Activated T-helper 1 cell treated with anti-CD3 and anti-CD28 coated beads, Interleukin-2, amount 50 U/mL, for 16 hours (primary cell): ENCODE results near the gene MRPL1.
"Not testable (repeated sequence)": the region's sequence is repeated elsewhere in the genome, so short reads cannot be mapped to it uniquely, and the experiment has no call there.

Experiments used
- DNase-seq, 2 donors: peaks; one replicate each; pipeline ENCODE4 v3.0.0-alpha.2; 2020; ENCODE audit warnings: low read depth in 1 of 2, low spot score in 1 of 2

MRPL1 gene

DNA sequence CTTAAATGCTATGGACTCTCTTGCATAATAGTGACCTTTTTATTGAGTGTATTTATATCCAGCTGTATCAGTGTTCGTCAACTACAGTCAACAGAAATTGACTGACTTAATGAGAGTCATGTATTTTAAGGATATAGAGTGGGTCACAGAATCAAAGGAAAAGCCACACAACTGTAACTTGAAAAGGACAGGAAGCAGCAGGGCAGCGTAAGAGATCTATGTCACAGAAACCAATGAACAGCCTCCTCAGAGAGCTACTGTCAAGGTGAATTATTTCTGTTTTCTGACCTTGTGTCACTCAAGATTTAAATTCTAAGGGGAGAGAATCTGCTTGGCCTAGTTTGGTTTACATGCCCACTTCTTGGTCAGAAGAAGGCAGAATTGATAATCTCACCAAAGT lies 100.4 kb downstream of the MRPL1 start:
- no peak for DNase-seq

DNA sequence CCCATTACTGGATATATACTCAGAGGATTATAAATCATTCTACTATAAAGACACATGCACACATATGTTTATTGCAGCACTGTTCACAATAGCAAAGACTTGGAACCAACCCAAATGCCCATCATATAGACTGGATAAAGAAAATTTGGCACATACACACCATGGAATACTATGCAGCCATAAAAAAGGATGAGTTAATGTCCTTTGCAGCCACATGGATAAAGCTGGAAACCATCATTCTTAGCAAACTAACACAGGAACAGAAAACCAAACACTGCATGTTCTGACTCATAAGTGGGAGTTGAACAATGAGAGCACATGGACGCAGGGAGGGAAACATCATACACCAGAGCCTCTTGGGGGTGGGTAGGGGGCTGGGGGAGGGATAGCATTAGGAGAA lies 111.0 kb downstream of the MRPL1 start:
- DNase-seq = not testable (repeated sequence)

DNA sequence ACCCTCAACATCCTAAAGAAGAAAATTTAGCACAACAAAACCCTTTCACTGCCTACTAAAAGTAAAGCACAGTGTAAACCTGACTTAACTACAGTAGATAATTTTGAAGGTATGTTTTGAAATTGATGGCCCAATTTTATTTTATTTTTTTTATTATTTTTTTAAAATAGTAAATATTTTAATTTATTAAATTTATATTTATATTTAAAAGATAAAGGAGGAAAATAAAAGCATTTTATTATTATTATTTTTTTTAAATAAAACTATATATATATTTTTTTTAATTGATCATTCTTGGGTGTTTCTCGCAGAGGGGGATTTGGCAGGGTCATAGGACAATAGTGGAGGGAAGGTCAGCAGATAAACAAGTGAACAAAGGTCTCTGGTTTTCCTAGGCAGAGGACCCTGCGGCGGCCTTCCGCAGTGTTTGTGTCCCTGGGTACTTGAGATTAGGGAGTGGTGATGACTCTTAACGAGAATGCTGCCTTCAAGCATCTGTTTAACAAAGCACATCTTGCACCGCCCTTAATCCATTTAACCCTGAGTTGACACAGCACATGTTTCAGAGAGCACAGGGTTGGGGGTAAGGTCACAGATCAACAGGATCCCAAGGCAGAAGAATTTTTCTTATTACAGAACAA lies 120.4 kb downstream of the MRPL1 start:
- not testable (repeated sequence) for DNase-seq

GRCh38 chr4:77983612-77984311 lies 121.1 kb downstream of the MRPL1 start:
- DNase-seq = not testable (repeated sequence)

DNA sequence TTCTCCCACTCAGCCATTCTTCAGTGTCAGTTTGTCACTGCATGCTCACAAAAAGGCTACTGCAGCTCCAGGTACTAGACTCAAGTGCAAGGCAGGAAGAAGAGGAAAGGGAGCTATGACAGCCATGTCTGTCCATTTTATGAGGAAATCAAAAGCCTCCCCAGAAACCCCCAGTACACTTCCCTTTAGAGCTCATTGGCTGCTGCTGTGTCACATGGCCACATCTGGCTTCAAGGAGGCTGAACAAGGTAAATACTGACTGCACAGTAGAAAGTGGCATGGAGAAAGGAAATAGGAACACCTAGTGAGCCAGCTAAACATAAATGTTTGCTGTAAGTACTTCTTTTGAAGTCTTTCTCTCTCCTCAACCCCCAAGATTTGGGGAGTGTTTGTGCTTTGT lies 127.3 kb downstream of the MRPL1 start:
- no peak for DNase-seq

DNA sequence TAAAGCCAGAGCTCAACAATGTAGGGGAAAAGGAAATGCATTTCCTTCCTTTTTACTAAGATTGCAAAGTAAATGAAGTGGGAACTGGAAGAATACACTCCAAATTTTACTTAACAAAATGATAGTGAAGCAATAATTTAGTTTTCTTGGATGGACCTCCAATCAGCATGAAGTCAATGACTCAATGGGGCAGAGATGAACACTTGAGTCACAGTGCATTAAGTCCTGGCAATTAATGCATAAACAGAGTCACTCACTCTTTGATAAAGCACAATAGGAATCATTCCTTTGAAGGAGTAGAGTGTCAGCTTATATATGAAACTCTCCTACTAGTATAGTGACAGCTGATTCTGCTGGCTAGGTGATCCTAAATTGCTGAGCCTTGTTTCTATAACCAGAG lies 127.8 kb downstream of the MRPL1 start:
- DNase-seq = no peak

DNA sequence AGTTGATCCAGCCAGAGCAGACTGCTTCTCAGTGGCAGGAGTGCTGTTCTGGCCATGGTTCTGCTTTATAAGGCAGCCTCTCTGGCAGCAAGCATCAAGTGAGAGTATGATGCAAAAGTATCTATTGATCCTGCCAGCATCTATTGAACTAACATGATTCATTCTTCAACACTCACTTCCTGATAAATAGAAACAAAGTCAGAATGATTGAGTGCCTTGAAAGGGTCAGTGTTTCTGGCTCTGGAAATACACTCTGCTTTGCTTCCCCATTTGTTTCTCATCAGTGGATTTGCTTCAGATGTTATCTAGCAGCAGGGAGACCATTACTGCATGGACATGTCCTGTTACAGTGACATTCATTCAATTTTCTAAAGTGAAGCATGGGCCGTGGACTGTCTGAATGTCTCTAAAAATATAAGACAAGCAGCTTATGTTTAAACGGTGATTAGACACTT lies 128.3 kb downstream of the MRPL1 start:
- DNase-seq = no peak

GRCh38 chr4:77992581-77992980 lies 130.0 kb downstream of the MRPL1 start:
- no peak for DNase-seq

DNA sequence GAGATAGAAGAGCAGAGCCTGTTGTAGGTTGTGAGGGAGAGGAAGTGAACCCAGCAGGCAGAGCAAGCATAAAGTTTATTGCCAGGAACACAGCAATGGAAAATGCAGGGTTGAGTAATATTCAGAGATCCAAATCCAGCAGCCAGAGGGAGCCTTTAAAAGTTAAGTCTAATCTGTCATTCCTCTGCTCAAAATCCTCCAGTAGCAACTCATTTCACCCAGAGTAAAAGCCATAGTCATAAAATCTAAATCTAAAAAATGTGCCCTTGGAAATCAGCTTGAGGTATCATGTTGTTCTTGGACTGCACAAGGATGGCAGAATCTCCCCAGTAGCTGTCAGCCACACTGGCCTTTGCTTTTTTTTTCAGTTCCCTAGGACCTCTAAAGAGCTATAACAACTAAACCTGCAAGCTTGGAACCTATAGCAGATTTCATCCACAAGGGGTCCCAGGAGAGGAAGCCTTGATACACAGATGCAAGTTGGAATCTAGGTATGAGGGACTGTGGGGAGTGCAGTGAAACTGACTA lies 131.6 kb downstream of the MRPL1 start:
- no peak for DNase-seq

- no peak for DNase-seq
Observed at GRCh38 chr4:77996076-77996475, 133.4 kb downstream of the MRPL1 start.

DNA sequence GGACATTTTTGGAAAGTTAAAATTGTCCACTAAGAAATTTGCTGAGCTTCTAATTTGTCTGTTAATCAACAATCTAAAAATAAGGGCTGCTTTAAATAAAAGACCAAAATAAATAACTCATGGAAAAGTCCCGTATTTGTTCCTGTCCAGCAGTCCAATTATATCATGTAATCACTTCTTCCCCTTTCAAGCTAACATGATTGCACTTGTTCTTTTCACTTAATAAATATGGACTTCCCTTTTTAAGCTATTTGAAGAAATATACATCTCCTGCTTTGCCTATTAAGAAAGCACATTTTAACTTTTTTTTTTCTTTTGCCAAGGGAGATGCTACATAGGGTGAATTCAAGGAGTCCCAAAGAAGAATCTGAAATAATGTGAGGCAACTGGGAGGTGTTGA lies 138.9 kb downstream of the MRPL1 start:
- no peak for DNase-seq

DNA sequence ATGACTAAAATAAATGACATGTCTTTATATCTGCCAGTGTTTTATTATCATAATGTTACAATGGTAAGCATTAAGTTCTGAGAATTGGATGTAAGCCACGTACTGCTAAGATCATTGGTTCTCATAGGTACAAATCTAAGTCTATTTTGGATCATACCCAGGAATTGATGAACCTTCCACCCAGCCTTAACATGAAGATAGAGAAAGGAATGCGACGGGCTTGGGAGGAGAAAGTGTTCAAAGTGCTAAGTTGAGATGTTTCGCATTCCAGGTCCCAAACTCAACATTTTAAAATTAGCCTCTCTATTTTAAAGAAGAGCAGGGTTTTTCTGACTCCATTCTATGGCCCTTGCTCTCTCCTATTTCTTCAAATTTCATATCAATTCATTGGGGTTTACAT lies 139.6 kb downstream of the MRPL1 start:
- DNase-seq = no peak
